Endothelial cell of umbilical vein (primary cell): ENCODE results near the gene SMIM17. TPM values are rescaled to one million over a fixed set of nuclear protein-coding genes. Genes with fewer than 3 reads are reported as not detected.

Experiments used
- BruUV-seq: library from RNA; stranded (reverse); fragments of 400-500 nt; replicated peaks from 2 replicates; lab custom pipeline; 2021; lab: Mats Ljungman, UMichigan
- CTCF ChIA-PET: fragments of 300-600, 350-600 bp; sonication (Branson Sonifier 250); formaldehyde crosslinking; loops from one replicate; lab custom pipeline; 2021; ENCODE audit warnings: antibody characterized with exemption, inconsistent platforms; lab: Charles Lee
- POLR2A ChIA-PET: fragments of 300-600, 350-600 bp; sonication (Branson Sonifier 250); formaldehyde crosslinking; loops from one replicate; lab custom pipeline; 2021; ENCODE audit warnings: antibody characterized with exemption, inconsistent platforms; lab: Charles Lee
- DNase-seq: peaks from one replicate; pipeline ENCODE4 v3.0.0-alpha.2; 2011; ENCODE audit warnings: low read depth, low spot score
- FAIRE-seq: peaks from 2 replicates; lab custom pipeline; 2011; peaks lifted over from hg19 to GRCh38; lab: Jason Lieb, UNC
- H2AFZ ChIP-seq: 2 replicates; pipeline ENCODE4 v1.6.0; 2012; ENCODE audit warnings: low read depth, low read length, control low read depth, inconsistent platforms
- H3K27ac ChIP-seq: 2 replicates; pipeline ENCODE4 v1.5.1; 2011; ENCODE audit warnings: low read depth, mild to moderate bottlenecking, control low read depth, low read length, moderate library complexity; ENCODE audit not compliant: insufficient read depth
- H3K27me3 ChIP-seq, 2 experiments: 2 replicates each; pipeline versions ENCODE4 v1.6.0 to v1.6.1; 2011; ENCODE audit warnings: low read length in 2 of 2, mixed read lengths in 1 of 2; ENCODE audit not compliant: control insufficient read depth in 2 of 2, insufficient read depth in 2 of 2
- H3K36me3 ChIP-seq, 2 experiments: 2 replicates in 1 of 2; 3 replicates in 1 of 2; pipeline ENCODE4 v1.5.1; 2011; ENCODE audit warnings: low read length in 2 of 2, mild to moderate bottlenecking in 1 of 2, moderate library complexity in 1 of 2; ENCODE audit not compliant: control insufficient read depth in 2 of 2, insufficient read depth in 2 of 2; ENCODE audit errors: extremely low read depth in 1 of 2
- H3K4me1 ChIP-seq: 3 replicates; pipeline ENCODE4 v1.5.1; 2011; ENCODE audit warnings: mild to moderate bottlenecking, low read length; ENCODE audit not compliant: control insufficient read depth, insufficient read depth; ENCODE audit errors: extremely low read depth
- H3K4me2 ChIP-seq: 2 replicates; pipeline ENCODE4 v1.6.1; 2011; ENCODE audit warnings: low read length, control low read depth, mixed read lengths; ENCODE audit not compliant: insufficient read depth
- H3K4me3 ChIP-seq, 3 experiments: fragments of 200-600 bp in 1 of 3; sonication (generic), shearing (Covaris generic) in 1 of 3; replicated peaks in 1 of 3; 2 replicates each; pipeline ENCODE4 v1.5.1; 2011 to 2016; ENCODE audit warnings: control low read depth in 3 of 3, low read length in 3 of 3, mild to moderate bottlenecking in 2 of 3, inconsistent platforms in 1 of 3, low read depth in 1 of 3, moderate library complexity in 1 of 3; ENCODE audit not compliant: insufficient read depth in 1 of 3
- H3K79me2 ChIP-seq: 2 replicates; pipeline ENCODE4 v1.6.0; 2012; ENCODE audit warnings: low read length, inconsistent platforms; ENCODE audit not compliant: control insufficient read depth, insufficient read depth
- H3K9ac ChIP-seq: replicated peaks from 2 replicates; pipeline ENCODE3; 2011; ENCODE audit warnings: low read length, control low read depth; ENCODE audit not compliant: insufficient read depth; ENCODE audit errors: extremely low read depth
- H3K9me1 ChIP-seq: replicated peaks from 3 replicates; pipeline ENCODE4 v1.6.0; 2011; ENCODE audit warnings: mild to moderate bottlenecking, low read length; ENCODE audit not compliant: control insufficient read depth, insufficient read depth; ENCODE audit errors: extremely low read depth
- H3K9me3 ChIP-seq: replicated peaks from 2 replicates; pipeline ENCODE4 v1.5.1; 2012; ENCODE audit warnings: low read length, inconsistent platforms; ENCODE audit not compliant: control insufficient read depth, insufficient read depth
- H4K20me1 ChIP-seq: replicated peaks from 2 replicates; pipeline ENCODE3; 2011; ENCODE audit warnings: mild to moderate bottlenecking, low read length; ENCODE audit not compliant: control insufficient read depth, insufficient read depth; ENCODE audit errors: extremely low read depth
- EZH2 ChIP-seq: IDR thresholded peaks from 2 replicates; pipeline ENCODE4 v1.6.1; 2012; ENCODE audit warnings: borderline replicate concordance, low read depth, mild to moderate bottlenecking, moderate library complexity, low read length, inconsistent platforms; ENCODE audit not compliant: severe bottlenecking
- FOS ChIP-seq: IDR thresholded peaks from 2 replicates; pipeline ENCODE4 v1.6.1; 2011; ENCODE audit warnings: mild to moderate bottlenecking, low read length, moderate library complexity, borderline replicate concordance; ENCODE audit not compliant: insufficient read depth
- GATA2 ChIP-seq: IDR thresholded peaks from 2 replicates; pipeline ENCODE4 v1.7.0; 2011; ENCODE audit warnings: low read depth, mild to moderate bottlenecking, moderate library complexity, mixed read lengths, low read length; ENCODE audit not compliant: insufficient read length, insufficient read depth
- JUN ChIP-seq: IDR thresholded peaks from 2 replicates; pipeline ENCODE4 v1.6.1; 2011; ENCODE audit warnings: borderline replicate concordance, low read depth; ENCODE audit not compliant: insufficient read length, insufficient read depth
- MAX ChIP-seq: IDR thresholded peaks from 2 replicates; pipeline ENCODE4 v1.6.1; 2011; ENCODE audit not compliant: insufficient read depth, insufficient read length
- MYC ChIP-seq: IDR thresholded peaks from one replicate; pipeline ENCODE4 v1.6.1; 2011; ENCODE audit warnings: mild to moderate bottlenecking, low read depth, low read length
- POLR2A ChIP-seq: IDR thresholded peaks from 2 replicates; pipeline ENCODE4 v1.6.1; 2012; ENCODE audit warnings: low read depth, mild to moderate bottlenecking, control low read depth, low read length
- POLR2AphosphoS5 ChIP-seq: IDR thresholded peaks from 2 replicates; pipeline ENCODE4 v1.6.1; 2012; ENCODE audit warnings: low read depth, mild to moderate bottlenecking, control low read depth, low read length, moderate library complexity; ENCODE audit not compliant: insufficient read depth
- dilution Hi-C: fragments of 300-500 bp; cut with MboI; formaldehyde crosslinking; loops from one replicate; pipeline ENCODE4 v1.15.0; 2019; ENCODE audit warnings: low sequenced_read_pairs; ENCODE audit not compliant: extremely low pct_ligation_motif_present
- intact Hi-C: fragments of 100-400 bp; cut with micrococcal nuclease; formaldehyde crosslinking; loops from one replicate; pipeline ENCODE4 v1.10.0; 2022
- polyA plus RNA-seq, 4 experiments: library from polyadenylated mRNA; depleted of rRNA in 3 of 4; stranded (reverse) in 3 of 4; unstranded in 1 of 4; fragments of >200 nt; gene quantifications; 2 replicates each; pipeline versions ENCODE4 v1.2.1 to v1.2.3, GENCODE V29; 2011 to 2012; ENCODE audit warnings: missing spikeins in 1 of 4
- total RNA-seq: library from RNA; stranded (reverse); gene quantifications from 2 replicates; pipeline ENCODE4 v1.2.3, GENCODE V29; 2021
- TF ChIP-seq, protein P1 (sequence below), 2 donors: IDR thresholded peaks; 1 replicate in 1 of 2; 2 replicates in 1 of 2; pipeline ENCODE4 v1.5.1; 2011; ENCODE audit warnings: low read length in 2 of 2, mild to moderate bottlenecking in 2 of 2, moderate library complexity in 2 of 2, control low read depth in 1 of 2, inconsistent platforms in 1 of 2, low read depth in 1 of 2; ENCODE audit not compliant: insufficient read depth in 1 of 2; ENCODE audit errors: extremely low read depth in 1 of 2

SMIM17 gene
- total and polyA plus RNA-seq, 2 donors (not counting 3 experiments of a cell fraction or from before 2014, with no cell fraction given) = 0.10 to 1.4 TPM

- dilution Hi-C loops = no loop called here
- H2AFZ ChIP-seq = no peak overlapping the region
- BruUV-seq = no TSS peak
- no peak overlapping the region for H3K9ac ChIP-seq
- intact Hi-C loops = no loop called here
- no peaks in the 10 kb centered on the region for H3K36me3 ChIP-seq
- H3K4me2 ChIP-seq = no peak overlapping the region
- H3K4me1 ChIP-seq = no peaks in the 10 kb centered on the region
- TF ChIP-seq EZH2 (no peak), GATA2 (no peak), MYC (no peak), JUN (no peak), MAX (no peak), POLR2A (no peak), FOS (no peak), POLR2AphosphoS5 (no peak)
- TF ChIP-seq, protein P1, sequence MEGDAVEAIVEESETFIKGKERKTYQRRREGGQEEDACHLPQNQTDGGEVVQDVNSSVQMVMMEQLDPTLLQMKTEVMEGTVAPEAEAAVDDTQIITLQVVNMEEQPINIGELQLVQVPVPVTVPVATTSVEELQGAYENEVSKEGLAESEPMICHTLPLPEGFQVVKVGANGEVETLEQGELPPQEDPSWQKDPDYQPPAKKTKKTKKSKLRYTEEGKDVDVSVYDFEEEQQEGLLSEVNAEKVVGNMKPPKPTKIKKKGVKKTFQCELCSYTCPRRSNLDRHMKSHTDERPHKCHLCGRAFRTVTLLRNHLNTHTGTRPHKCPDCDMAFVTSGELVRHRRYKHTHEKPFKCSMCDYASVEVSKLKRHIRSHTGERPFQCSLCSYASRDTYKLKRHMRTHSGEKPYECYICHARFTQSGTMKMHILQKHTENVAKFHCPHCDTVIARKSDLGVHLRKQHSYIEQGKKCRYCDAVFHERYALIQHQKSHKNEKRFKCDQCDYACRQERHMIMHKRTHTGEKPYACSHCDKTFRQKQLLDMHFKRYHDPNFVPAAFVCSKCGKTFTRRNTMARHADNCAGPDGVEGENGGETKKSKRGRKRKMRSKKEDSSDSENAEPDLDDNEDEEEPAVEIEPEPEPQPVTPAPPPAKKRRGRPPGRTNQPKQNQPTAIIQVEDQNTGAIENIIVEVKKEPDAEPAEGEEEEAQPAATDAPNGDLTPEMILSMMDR (IDR thresholded peaks at IDR 0.05; ENCODE audit: extremely low read depth in 1 of 2, insufficient read depth in 1 of 2, low read depth in 1 of 2, low read length in 2 of 2) = no peak
- no peaks in the 10 kb centered on the region for H3K79me2 ChIP-seq
- H3K27ac ChIP-seq = no peak overlapping the region
- H4K20me1 ChIP-seq = no peaks in the 10 kb centered on the region
- POLR2A ChIA-PET = no interaction called here
- H3K4me3 ChIP-seq = no peak overlapping the region
- CTCF ChIA-PET = no interaction called here
- H3K27me3 ChIP-seq = no peaks in the 10 kb centered on the region
- peaks cover 8% of the 10 kb centered on the region for H3K9me3 ChIP-seq
- H3K9me1 ChIP-seq = no peaks in the 10 kb centered on the region
- FAIRE-seq (no peak), DNase-seq (no peak)
Measured at GRCh38 chr19:56699552-56699951, 56.6 kb downstream of the SMIM17 start.
